Measurements from ENCODE around the gene NAA60.
"Not testable (repeated sequence)": the region's sequence is repeated elsewhere in the genome, so short reads cannot be mapped to it uniquely, and the experiment has no call there.

The NAA60 gene

GRCh38 chr16:3511286-3512180 is 68.1 kb downstream of the NAA60 start:
- DNase-seq (ENCODE audit: low read depth), result no peak

- no peak for DNase-seq (ENCODE audit: low read depth)
Measured at GRCh38 chr16:3513892-3514583, 70.6 kb downstream of the NAA60 start.

GRCh38 chr16:3514621-3515020 is 71.1 kb downstream of the NAA60 start:
- DNase-seq (ENCODE audit: low read depth), result no peak

- no peak for DNase-seq (ENCODE audit: low read depth)
Measured at GRCh38 chr16:3515897-3516296, 72.4 kb downstream of the NAA60 start.

- DNase-seq (ENCODE audit: low read depth), result no peak
Measured at GRCh38 chr16:3518292-3518985, 75.0 kb downstream of the NAA60 start.

GRCh38 chr16:3518986-3519348 is 75.5 kb downstream of the NAA60 start:
- DNase-seq (ENCODE audit: low read depth), result no peak

GRCh38 chr16:3519581-3519980 is 76.1 kb downstream of the NAA60 start:
- DNase-seq (ENCODE audit: low read depth), result no peak

GRCh38 chr16:3520413-3520812 is 76.9 kb downstream of the NAA60 start:
- DNase-seq (ENCODE audit: low read depth), result no peak

- DNase-seq (ENCODE audit: low read depth), result no peak
Measured at GRCh38 chr16:3520841-3521240, 77.4 kb downstream of the NAA60 start.

- DNase-seq (ENCODE audit: low read depth), result no peak
Measured at GRCh38 chr16:3523281-3523680, 79.8 kb downstream of the NAA60 start.

- no peak for DNase-seq (ENCODE audit: low read depth)
Measured at GRCh38 chr16:3525951-3526350, 82.5 kb downstream of the NAA60 start.

GRCh38 chr16:3527216-3527829 is 83.8 kb downstream of the NAA60 start:
- DNase-seq (ENCODE audit: low read depth), result not testable (repeated sequence)

- DNase-seq (ENCODE audit: low read depth), result no peak
Measured at GRCh38 chr16:3528406-3528805, 84.9 kb downstream of the NAA60 start.

GRCh38 chr16:3529175-3529574 is 85.7 kb downstream of the NAA60 start:
- no peak for DNase-seq (ENCODE audit: low read depth)

GRCh38 chr16:3530371-3530914 is 87.0 kb downstream of the NAA60 start:
- DNase-seq (ENCODE audit: low read depth), result no peak

- DNase-seq (ENCODE audit: low read depth), result no peak
Measured at GRCh38 chr16:3532741-3533140, 89.3 kb downstream of the NAA60 start.

GRCh38 chr16:3534126-3534525 is 90.6 kb downstream of the NAA60 start:
- DNase-seq (ENCODE audit: low read depth), result no peak

- DNase-seq (ENCODE audit: low read depth), result no peak
Measured at GRCh38 chr16:3536271-3536731, 92.8 kb downstream of the NAA60 start.

Data from stimulated activated CD8-positive, alpha-beta memory T cell treated with anti-CD3 and anti-CD28 coated beads, Interleukin-15, amount 100 ng/mL, for 24 hours (primary cell).